Ishikawa (cell line): ENCODE results near the gene CTSV.

Source experiments
- CREB1 ChIP-seq: IDR thresholded peaks from 2 replicates; pipeline ENCODE4 v1.6.1; 2012; ENCODE audit warnings: low read depth
- MAX ChIP-seq: IDR thresholded peaks from 2 replicates; pipeline ENCODE4 v1.6.1; 2012
- YY1 ChIP-seq: IDR thresholded peaks from 2 replicates; pipeline ENCODE4 v1.6.1; 2012; ENCODE audit warnings: low read depth

Gene CTSV

DNA sequence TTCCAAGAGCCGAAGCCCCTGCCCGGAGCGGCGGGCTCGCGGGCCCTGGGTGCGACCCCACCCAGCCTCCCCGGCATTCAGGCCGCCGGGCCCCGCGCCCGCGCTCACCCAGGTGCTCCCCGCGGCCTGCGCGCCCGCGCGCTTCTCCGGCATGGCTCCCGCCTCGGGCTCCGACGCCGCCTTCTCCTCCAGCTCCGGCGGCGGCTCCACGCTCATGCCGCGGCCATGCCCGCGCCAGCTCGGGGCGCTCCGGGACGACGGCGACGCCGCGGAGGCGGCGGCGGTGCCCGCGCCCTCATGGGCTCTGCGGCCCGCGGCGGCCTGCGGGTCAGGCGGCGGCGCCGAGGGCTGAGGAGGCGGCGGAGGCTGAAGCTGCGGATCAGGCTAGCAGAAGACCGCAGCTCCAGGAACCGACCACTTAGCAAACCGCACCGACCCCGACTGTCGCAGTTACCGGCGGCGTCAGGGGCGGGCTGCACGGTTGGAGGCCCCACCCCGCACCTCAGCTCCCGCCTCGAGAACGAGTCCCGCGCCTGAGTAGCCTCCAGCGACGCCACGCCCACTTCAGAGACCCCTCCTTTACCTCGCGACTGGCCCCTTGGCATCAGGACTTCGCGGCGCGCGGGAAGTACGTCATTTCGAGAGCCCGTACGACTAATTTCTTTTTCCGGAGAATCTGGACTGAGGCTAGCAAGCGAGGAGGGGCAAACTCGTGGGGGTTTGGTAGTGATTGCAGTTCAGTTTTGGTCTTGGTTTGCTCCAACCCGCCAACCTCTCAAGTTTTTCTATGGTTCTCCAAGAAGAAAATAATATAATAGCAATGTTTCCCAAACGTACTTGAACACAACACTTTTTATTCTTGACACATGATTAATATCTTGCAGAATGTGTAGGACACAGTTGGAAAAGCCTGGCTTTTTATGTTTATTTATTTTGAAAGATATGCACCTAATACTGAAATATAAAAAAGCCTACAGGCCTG is 25.5 kb downstream of the CTSV start:
- peak; percentile 45; the same call in 1 of the 2 replicates for TF ChIP-seq MAX
- TF ChIP-seq YY1: 0 out of 2 replicates have a peak, but pooled peaks have one; percentile 19
- TF ChIP-seq CREB1: peak; percentile 80
